K562 (cell line): ENCODE measurements around the gene ITK.

Source experiments
- CBX1 ChIP-seq: sonication (generic); IDR thresholded peaks from 2 replicates; pipeline ENCODE4 v1.6.1; 2016; ENCODE audit warnings: antibody characterized with exemption, low read depth, mild to moderate bottlenecking
- CTCF ChIP-seq, 3 experiments: IDR thresholded peaks in 2 of 3; conservative IDR thresholded peaks in 1 of 3; 2 replicates each; pipeline ENCODE4 v1.5.1; 2011 to 2012; ENCODE audit warnings: low read length in 3 of 3, mild to moderate bottlenecking in 3 of 3, control low read depth in 2 of 3, improper control_type of control experiment in 1 of 3, inconsistent platforms in 1 of 3, low read depth in 1 of 3, mixed read lengths in 1 of 3, moderate library complexity in 1 of 3; ENCODE audit not compliant: insufficient read depth in 2 of 3
- FOXA3 ChIP-seq, 2 experiments: fragments of 450-650 bp in 1 of 2; sonication (generic) in 1 of 2; formaldehyde crosslinking; IDR thresholded peaks in 1 of 2; conservative IDR thresholded peaks in 1 of 2; 2 replicates each; pipeline versions ENCODE4 v1.4.0 to v1.8.0; 2020 to 2022; ENCODE audit warnings: mild to moderate bottlenecking in 2 of 2, missing genetic modification reagents in 1 of 2
- JUND ChIP-seq, 2 experiments: IDR thresholded peaks; 2 replicates in 1 of 2; 3 replicates in 1 of 2; pipeline ENCODE4 v1.6.1; 2011; ENCODE audit warnings: borderline replicate concordance in 2 of 2, low read depth in 2 of 2, low read length in 2 of 2, improper control_type of control experiment in 1 of 2, missing biosample characterization in 1 of 2, missing genetic modification characterization in 1 of 2, missing genetic modification reagents in 1 of 2
- KLF1 ChIP-seq: fragments of 450-650 bp; IDR thresholded peaks from 2 replicates; pipeline ENCODE4 v1.6.1; 2016; ENCODE audit warnings: missing genetic modification characterization, missing compliant biosample characterization
- ZBTB7A ChIP-seq: IDR thresholded peaks from 2 replicates; pipeline ENCODE4 v1.6.1; 2011; ENCODE audit warnings: low read depth, mild to moderate bottlenecking, low read length, moderate library complexity, borderline replicate concordance; ENCODE audit not compliant: control insufficient read depth

DNA sequence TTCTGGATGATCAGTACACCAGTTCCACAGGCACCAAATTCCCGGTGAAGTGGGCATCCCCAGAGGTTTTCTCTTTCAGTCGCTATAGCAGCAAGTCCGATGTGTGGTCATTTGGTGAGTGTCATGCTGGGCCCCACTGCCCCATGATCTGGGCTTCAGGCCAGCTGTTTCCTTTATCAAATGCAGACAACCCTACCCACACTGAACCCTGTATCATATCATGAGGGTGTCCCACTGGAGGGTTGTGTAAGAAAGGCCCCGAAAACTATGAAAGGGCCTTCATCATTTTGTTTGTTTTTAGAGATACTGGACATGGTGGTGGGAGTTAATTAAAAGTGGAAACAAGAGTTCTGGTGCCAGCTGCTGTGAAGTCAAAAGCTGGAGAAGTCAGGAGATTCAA is 65.2 kb downstream of the ITK start:
- TF ChIP-seq KLF1 (tag) (no peak), FOXA3 (CRISPR knock-in tag; conservative IDR thresholded peaks at IDR 0.05 in 1 of 2, IDR thresholded peaks at IDR 0.05 in 1 of 2) (no peak), CTCF (IDR thresholded peaks at IDR 0.05 in 2 of 3, conservative IDR thresholded peaks at IDR 0.05 in 1 of 3; ENCODE audit: insufficient read depth in 2 of 3, low read depth in 1 of 3, low read length in 3 of 3) (no peak), CBX1 (no peak), JUND (IDR thresholded peaks at IDR 0.05; ENCODE audit: borderline replicate concordance, low read depth, low read length) (no peak), JUND (tag; IDR thresholded peaks at IDR 0.05; ENCODE audit: borderline replicate concordance, low read depth, low read length) (no peak), ZBTB7A (no peak)
